Spinal cord (tissue), 10 donors: ENCODE results near the gene NOXO1. TPM values are rescaled to one million over a fixed set of nuclear protein-coding genes. Genes with fewer than 3 reads are reported as not detected.

Experiments
- DNase-seq, 6 donors: peaks; one replicate each; pipeline versions ENCODE4 v3.0.0 to v3.0.0-alpha.2; 2013 to 2015; ENCODE audit warnings: low spot score in 6 of 6, low read depth in 4 of 6
- H3K27ac ChIP-seq: one replicate; pipeline ENCODE4 v1.5.1; 2013; ENCODE audit warnings: low read depth, low read length, control low read depth
- H3K27me3 ChIP-seq: one replicate; pipeline ENCODE4 v1.6.1; 2013; ENCODE audit warnings: low read length; ENCODE audit not compliant: control insufficient read depth, insufficient read depth
- H3K36me3 ChIP-seq: one replicate; pipeline ENCODE4 v1.6.1; 2013; ENCODE audit warnings: low read length; ENCODE audit not compliant: control insufficient read depth, insufficient read depth
- H3K4me1 ChIP-seq: one replicate; pipeline ENCODE4 v1.6.1; 2013; ENCODE audit warnings: low read length; ENCODE audit not compliant: control insufficient read depth, insufficient read depth
- H3K4me3 ChIP-seq: one replicate; pipeline ENCODE4 v1.5.1; 2013; ENCODE audit warnings: low read depth, low read length, control low read depth
- H3K9me3 ChIP-seq: one replicate; pipeline ENCODE4 v1.6.1; 2013; ENCODE audit warnings: low read length; ENCODE audit not compliant: control insufficient read depth, insufficient read depth
- WGBS: methylation state at CpG from one replicate; pipeline ENCODE4 v1.1.5; 2013; ENCODE audit warnings: missing lambda C conversion rate; ENCODE audit not compliant: insufficient coverage; 5-methylcytosine and 5-hydroxymethylcytosine counted together
- polyA plus RNA-seq, 2 donors: library from polyadenylated mRNA; unstranded; fragments of 120-200 nt; gene quantifications; one replicate each; pipeline ENCODE4 v1.2.1, GENCODE V29; 2013; ENCODE audit not compliant: insufficient read length in 2 of 2
- total RNA-seq, 2 donors: library from RNA; depleted of rRNA in 1 of 2; stranded (reverse); fragments of 120-200 nt in 1 of 2; fragments of >200 nt in 1 of 2; gene quantifications; one replicate each; pipeline versions ENCODE4 v1.2.3 to v1.2.4, GENCODE V29; 2013 to 2014
- donor health status: healthy.

Gene NOXO1
- total and polyA plus RNA-seq, 4 donors, result 0.40 to 1.7 (median 1.2) TPM

DNA sequence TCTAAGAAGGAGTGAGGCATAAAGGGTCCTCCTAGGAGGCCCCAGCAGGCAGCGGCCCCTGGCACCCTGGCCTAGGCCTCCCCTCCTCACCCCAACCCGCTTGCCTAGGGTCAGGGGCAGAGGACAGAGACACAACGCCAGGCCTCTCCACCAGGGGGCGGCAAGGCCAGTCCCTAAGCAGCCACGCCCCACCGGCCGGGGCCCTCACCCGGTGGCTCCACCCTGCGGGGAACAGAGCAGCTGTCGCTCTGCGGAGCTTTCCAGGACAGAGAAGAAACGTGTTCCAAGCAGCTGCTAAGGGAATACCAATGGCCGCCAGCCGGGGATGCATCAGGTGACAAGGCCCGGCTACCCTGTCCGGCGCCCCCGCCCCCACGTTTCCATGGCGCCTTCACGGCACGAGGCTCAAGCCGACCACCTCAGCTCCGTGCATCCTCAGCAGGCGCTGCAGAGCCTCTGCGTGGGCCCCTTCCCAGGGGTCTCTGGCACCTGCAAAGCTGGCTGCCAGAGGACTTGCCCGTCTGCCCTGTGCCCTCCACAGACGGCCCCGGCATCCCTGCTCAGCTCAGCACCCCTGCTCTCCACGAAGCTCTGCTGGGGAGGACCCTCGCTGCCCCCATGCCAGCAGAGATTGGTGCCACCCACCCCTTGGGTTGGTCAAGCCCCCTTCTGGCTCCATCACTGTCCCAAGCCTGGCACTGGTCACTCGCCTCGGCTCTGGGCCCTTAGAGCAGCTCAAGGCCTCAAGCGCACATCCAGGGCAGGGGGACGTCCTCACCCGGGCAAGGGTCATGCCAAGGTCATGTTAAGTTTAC, 22.8 kb upstream of the NOXO1 start:
- peaks cover 95% of the 10 kb centered on the region for H3K36me3 ChIP-seq
- peak in 2 of 6 donors; percentile 74 to 82 for DNase-seq
- WGBS, result 23% methylated on average over 36 of the region's 36 CpGs
- no peak overlapping the region for H3K27ac ChIP-seq
- H3K4me3 ChIP-seq, result no peak overlapping the region
- no peaks in the 10 kb centered on the region for H3K9me3 ChIP-seq
- peaks cover 57% of the 10 kb centered on the region for H3K4me1 ChIP-seq
- H3K27me3 ChIP-seq, result no peaks in the 10 kb centered on the region

DNA sequence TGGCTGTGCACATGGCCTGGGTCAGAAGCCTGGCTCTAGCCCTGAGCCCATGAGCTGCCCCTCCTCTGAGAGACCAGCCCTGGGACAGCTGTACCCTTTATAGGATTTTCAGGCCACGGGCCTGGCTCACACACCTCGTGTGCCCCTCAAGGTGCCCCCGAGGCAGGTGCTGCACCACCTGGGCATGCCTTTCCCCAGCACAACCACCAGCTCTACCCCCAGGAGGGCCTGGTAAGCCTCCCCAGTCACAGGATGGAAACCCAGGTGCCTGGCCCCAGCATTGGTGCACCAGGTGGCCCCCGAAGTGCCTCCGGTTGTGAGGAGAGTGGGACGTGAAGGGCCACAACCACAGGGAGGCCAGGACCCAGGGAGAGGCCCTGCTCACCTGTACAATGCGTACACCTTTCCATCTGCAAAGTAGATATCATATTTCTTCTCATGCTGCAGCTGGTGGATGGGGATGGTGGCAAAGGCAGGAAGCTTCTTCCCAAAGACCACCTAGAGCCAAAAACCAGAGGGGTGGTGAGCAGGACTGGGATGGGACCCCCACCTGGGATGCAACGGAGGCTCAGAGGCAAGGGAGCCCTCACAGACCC, 22.1 kb upstream of the NOXO1 start:
- WGBS, result 91% methylated on average over 6 of the region's 8 CpGs
- no peak for DNase-seq
- Histone ChIP-seq H3K27me3 (no peaks in the 10 kb centered on the region), H3K36me3 (peaks cover 100% of the 10 kb centered on the region), H3K4me1 (peaks cover 50% of the 10 kb centered on the region), H3K27ac (no peak overlapping the region), H3K4me3 (no peak overlapping the region), H3K9me3 (no peaks in the 10 kb centered on the region)

DNA sequence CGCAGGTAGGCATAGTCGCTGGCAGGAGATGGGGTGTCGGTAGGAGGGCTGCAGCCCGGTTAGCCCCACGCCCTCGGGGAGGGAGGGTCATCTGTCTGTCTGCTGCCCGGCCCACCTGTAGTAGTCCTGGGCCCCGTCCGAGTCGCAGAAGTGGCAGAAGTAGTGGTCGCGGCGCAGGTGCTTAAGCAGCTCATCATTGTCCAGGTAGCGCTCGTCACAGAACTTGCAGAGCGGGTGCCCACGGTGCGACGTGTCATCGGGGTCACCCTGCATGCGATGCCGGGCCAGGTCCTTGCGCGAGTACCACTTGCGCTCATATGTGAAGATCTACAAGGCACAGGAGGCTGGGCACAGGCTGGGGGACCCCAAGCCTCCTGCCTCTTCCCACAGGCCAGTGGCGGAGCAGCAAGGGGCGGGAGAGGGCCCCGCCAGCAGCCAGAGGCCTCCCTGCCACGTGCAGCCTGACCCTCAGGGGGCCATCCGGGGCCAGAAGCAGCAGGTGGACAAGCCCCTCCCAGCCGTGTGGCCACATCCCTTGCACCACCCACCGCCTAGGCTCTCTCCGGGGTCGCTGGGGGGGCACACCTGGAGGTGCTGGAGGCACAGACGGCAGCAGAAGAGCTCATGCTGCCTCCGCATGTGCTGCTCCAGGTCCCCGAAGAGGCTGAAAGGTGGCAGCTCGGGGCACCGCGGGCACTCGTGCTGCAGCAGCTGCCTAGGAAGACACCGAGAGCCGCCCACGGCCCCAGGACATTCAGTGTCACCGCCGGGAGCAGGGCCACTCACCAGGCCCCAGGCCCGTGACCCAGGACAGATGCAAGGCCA, 21.3 kb upstream of the NOXO1 start:
- Histone ChIP-seq H3K27ac (no peak overlapping the region), H3K4me3 (no peak overlapping the region), H3K36me3 (peaks cover 100% of the 10 kb centered on the region), H3K4me1 (peaks cover 46% of the 10 kb centered on the region), H3K27me3 (no peaks in the 10 kb centered on the region), H3K9me3 (no peaks in the 10 kb centered on the region)
- 90% methylated on average over 47 of the region's 47 CpGs for WGBS
- no peak for DNase-seq

- Histone ChIP-seq H3K27ac (no peak overlapping the region), H3K4me1 (peaks cover 37% of the 10 kb centered on the region), H3K36me3 (peaks cover 99% of the 10 kb centered on the region), H3K27me3 (no peaks in the 10 kb centered on the region), H3K4me3 (no peak overlapping the region), H3K9me3 (no peaks in the 10 kb centered on the region)
- no peak for DNase-seq
- WGBS, result 95% methylated on average over 53 of the region's 53 CpGs
Observed at GRCh38 chr16:2001456-2002355, 20.4 kb upstream of the NOXO1 start.

GRCh38 chr16:2001035-2001434, 19.8 kb upstream of the NOXO1 start:
- no peak overlapping the region for H3K4me3 ChIP-seq
- DNase-seq, result no peak
- H3K27ac ChIP-seq, result no peak overlapping the region
- H3K27me3 ChIP-seq, result no peaks in the 10 kb centered on the region
- peaks cover 99% of the 10 kb centered on the region for H3K36me3 ChIP-seq
- no peaks in the 10 kb centered on the region for H3K9me3 ChIP-seq
- WGBS, result 93% methylated on average over 11 of the region's 19 CpGs
- H3K4me1 ChIP-seq, result peaks cover 32% of the 10 kb centered on the region

- H3K4me3 ChIP-seq, result no peak overlapping the region
- peaks cover 21% of the 10 kb centered on the region for H3K4me1 ChIP-seq
- H3K27ac ChIP-seq, result no peak overlapping the region
- H3K36me3 ChIP-seq, result peaks cover 94% of the 10 kb centered on the region
- DNase-seq, result no peak
- WGBS, result 92% methylated on average over 24 of the region's 28 CpGs
- no peaks in the 10 kb centered on the region for H3K9me3 ChIP-seq
- H3K27me3 ChIP-seq, result no peaks in the 10 kb centered on the region
Observed at GRCh38 chr16:1999866-2000514, 18.7 kb upstream of the NOXO1 start.

- Histone ChIP-seq H3K4me1 (peaks cover 13% of the 10 kb centered on the region), H3K4me3 (no peak overlapping the region), H3K27me3 (no peaks in the 10 kb centered on the region), H3K36me3 (peaks cover 87% of the 10 kb centered on the region), H3K9me3 (no peaks in the 10 kb centered on the region), H3K27ac (no peak overlapping the region)
- no peak for DNase-seq
- 93% methylated on average over 34 of the region's 39 CpGs for WGBS
Observed at GRCh38 chr16:1998852-1999801, 17.9 kb upstream of the NOXO1 start.

- H3K9me3 ChIP-seq, result no peaks in the 10 kb centered on the region
- WGBS, result 93% methylated on average over 26 of the region's 27 CpGs
- H3K4me1 ChIP-seq, result peaks cover 6% of the 10 kb centered on the region
- H3K27me3 ChIP-seq, result no peaks in the 10 kb centered on the region
- no peak overlapping the region for H3K4me3 ChIP-seq
- peaks cover 85% of the 10 kb centered on the region for H3K36me3 ChIP-seq
- DNase-seq, result no peak
- H3K27ac ChIP-seq, result no peak overlapping the region
Observed at GRCh38 chr16:1998360-1998835, 17.1 kb upstream of the NOXO1 start.
